ENCODE measurements around the gene RPP30. TPM values are rescaled to one million over a fixed set of nuclear protein-coding genes. Genes with fewer than 3 reads are reported as not detected.

Gene RPP30
- total RNA-seq, 2 experiments from 2014 or later: 103 to 115 TPM

DNA sequence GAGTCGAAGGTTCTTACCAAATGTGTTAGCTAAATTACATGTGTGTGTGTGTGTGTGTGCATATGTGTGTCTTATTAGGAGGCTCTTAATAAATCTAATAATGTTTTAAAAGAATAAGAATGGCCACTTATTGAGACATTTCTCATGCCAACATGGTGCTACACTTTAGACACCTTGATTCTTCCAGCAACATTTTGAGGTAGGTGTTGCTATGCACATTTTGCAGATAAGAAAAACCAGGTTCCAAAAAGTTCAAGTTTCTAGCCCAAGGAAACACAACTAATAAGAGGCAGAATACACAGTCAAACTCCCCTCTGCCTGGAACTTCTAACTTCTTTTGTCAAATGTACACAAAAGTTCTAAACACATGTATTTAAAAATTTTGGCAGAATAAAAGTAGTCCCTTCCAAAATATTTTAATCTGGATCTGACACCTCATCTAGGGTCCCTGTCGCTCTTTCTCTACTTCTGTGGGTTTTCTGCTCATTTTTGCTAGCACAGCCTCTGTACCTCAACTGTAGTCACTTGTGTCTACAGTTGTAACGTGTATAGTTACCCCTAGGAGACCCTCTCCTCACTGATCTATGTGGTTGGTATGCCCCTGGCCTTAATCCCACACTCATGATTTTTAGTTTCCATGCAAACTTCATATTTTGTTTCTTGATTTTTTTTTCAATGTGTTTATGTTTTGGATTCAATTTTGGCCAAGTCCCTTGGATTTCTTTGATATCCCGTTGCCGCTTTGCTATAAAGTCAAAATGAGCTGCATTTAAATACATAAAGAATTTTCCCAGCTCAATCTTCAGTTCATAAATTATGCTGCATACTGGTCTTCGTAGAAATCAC is 44.8 kb downstream of the RPP30 start:
- CTCF ChIA-PET: interaction anchor here (0.7 to 1.9 kb wide), 5 partner anchors 10 to 1629 kb away, joined by 3 to 5 read pairs (median 4); no protein-coding TSS in a partner anchor

DNA sequence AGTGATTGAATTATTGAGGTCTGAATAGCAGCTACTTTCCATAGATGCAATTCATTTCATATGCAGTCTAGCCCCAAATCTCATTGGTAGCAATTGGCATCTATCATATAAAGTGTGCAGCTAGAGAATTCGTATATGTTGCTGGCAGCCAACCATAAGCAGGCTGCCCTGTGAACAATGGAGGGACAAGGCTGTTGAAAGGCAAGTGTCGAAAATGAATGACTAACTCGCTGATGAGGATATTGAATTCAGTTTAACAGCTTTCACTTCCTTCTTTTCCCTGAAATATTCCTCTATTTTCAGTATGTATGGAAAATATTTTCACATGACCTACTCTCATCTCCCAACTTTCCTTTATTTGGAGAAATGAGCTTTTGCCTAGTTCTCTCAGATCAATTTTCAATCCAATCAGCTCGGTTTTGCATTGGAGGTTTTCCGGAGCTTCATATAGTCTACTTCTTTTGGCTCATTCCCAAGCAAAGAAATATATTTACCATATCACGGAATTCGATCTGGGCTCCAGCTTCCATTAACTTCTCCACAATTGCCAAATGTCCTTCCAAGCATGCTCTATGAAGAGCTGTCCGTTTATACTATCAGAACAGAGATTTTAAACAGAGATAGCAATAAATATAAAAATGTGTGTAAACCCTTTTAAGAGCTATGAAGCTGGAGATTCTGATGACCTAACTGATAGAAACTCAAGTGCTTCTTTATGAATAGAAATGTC is 45.6 kb downstream of the RPP30 start:
- intact Hi-C loops (cut with DNase I, micrococcal nuclease): loop anchor here in 1 of 2 experiments (10.0 kb wide), 1 partner anchor 717 kb away; the partner anchor contains the start of gene PPP1R3C
- Mint-ChIP-seq H3K4me3 (no peak overlapping the region), H3K4me1 (no peaks in the 10 kb centered on the region), H3K27me3 (no peaks in the 10 kb centered on the region), H3K27ac (no peak overlapping the region), H3K36me3 (ENCODE audit: low read depth) (no peaks in the 10 kb centered on the region), H3K9me3 (ENCODE audit: low read depth) (no peaks in the 10 kb centered on the region)
- ChIA-PET POLR2A (interaction anchor here (0.6 kb wide), 1 partner anchor 43 kb away, joined by 4 read pairs; no protein-coding TSS in a partner anchor), CTCF (interaction anchor here (0.7 to 1.9 kb wide), 5 partner anchors 9 to 718 kb away, joined by 3 to 4 read pairs (median 4); no protein-coding TSS in a partner anchor)
- DNase-seq: no peak
- ATAC-seq: no peak

More for the DNA sequence above, 44.8 kb downstream of the RPP30 start:
- intact Hi-C loops (cut with DNase I, micrococcal nuclease): loop anchor here in 1 of 2 experiments (10.0 kb wide), 1 partner anchor 718 kb away; the partner anchor contains the start of gene PPP1R3C
- Mint-ChIP-seq H3K4me1 (peaks cover 2% of the 10 kb centered on the region), H3K9me3 (ENCODE audit: low read depth) (no peaks in the 10 kb centered on the region), H3K36me3 (ENCODE audit: low read depth) (no peaks in the 10 kb centered on the region), H3K4me3 (no peak overlapping the region), H3K27me3 (no peaks in the 10 kb centered on the region), H3K27ac (no peak overlapping the region)
- no peak for ATAC-seq
- POLR2A ChIA-PET: no interaction called here
- DNase-seq: no peak

DNA sequence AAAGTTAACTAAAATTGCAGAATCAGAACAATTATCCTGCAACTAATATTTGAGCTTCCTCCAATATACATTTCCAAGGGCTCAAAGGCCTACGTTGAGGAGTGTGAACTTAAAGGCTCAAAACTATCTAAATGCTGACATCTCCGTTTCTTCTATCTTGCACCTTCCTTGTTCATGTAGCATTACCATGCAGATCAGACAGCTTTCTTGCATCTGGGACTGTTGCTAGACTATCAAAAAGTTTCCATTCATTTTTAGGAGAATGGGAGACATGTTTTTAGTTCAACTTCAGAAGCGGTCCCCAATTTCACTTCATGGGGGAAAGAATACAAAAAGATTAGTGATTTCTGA is 46.2 kb downstream of the RPP30 start:
- H3K9me3 Mint-ChIP-seq (ENCODE audit: low read depth): no peaks in the 10 kb centered on the region
- ATAC-seq: no peak
- CTCF ChIA-PET: interaction anchor here (0.9 to 1.9 kb wide), 4 partner anchors 8 to 717 kb away, joined by 3 to 4 read pairs (median 4); no protein-coding TSS in a partner anchor
- H3K27me3 Mint-ChIP-seq: peaks cover 2% of the 10 kb centered on the region
- H3K27ac Mint-ChIP-seq: no peak overlapping the region
- no peaks in the 10 kb centered on the region for H3K4me1 Mint-ChIP-seq
- DNase-seq: no peak
- H3K36me3 Mint-ChIP-seq (ENCODE audit: low read depth): no peaks in the 10 kb centered on the region
- no peak overlapping the region for H3K4me3 Mint-ChIP-seq
- intact Hi-C loops (cut with DNase I, micrococcal nuclease): loop anchor here in 1 of 2 experiments (10.0 kb wide), 1 partner anchor 717 kb away; the partner anchor contains the start of gene PPP1R3C
- POLR2A ChIA-PET: interaction anchor here (0.6 kb wide), 1 partner anchor 43 kb away, joined by 4 read pairs; no protein-coding TSS in a partner anchor

- intact Hi-C loops (cut with DNase I, micrococcal nuclease): loop anchor here in 1 of 2 experiments (10.0 kb wide), 1 partner anchor 715 kb away; the partner anchor contains the start of gene PPP1R3C
- no peak overlapping the region for H3K4me3 Mint-ChIP-seq
- H3K27me3 Mint-ChIP-seq: peaks cover 2% of the 10 kb centered on the region
- POLR2A ChIA-PET: no interaction called here
- no peak overlapping the region for H3K27ac Mint-ChIP-seq
- H3K9me3 Mint-ChIP-seq (ENCODE audit: low read depth): no peaks in the 10 kb centered on the region
- DNase-seq (no peak), ATAC-seq (no peak)
- H3K4me1 Mint-ChIP-seq: no peaks in the 10 kb centered on the region
- no peaks in the 10 kb centered on the region for H3K36me3 Mint-ChIP-seq (ENCODE audit: low read depth)
- CTCF ChIA-PET: interaction anchor here (0.6 to 3.0 kb wide), 5 partner anchors 10 to 753 kb away, joined by 3 to 16 read pairs (median 3); no protein-coding TSS in a partner anchor
Observed at GRCh38 chr10:90919683-90920574, 48.2 kb downstream of the RPP30 start.

DNA sequence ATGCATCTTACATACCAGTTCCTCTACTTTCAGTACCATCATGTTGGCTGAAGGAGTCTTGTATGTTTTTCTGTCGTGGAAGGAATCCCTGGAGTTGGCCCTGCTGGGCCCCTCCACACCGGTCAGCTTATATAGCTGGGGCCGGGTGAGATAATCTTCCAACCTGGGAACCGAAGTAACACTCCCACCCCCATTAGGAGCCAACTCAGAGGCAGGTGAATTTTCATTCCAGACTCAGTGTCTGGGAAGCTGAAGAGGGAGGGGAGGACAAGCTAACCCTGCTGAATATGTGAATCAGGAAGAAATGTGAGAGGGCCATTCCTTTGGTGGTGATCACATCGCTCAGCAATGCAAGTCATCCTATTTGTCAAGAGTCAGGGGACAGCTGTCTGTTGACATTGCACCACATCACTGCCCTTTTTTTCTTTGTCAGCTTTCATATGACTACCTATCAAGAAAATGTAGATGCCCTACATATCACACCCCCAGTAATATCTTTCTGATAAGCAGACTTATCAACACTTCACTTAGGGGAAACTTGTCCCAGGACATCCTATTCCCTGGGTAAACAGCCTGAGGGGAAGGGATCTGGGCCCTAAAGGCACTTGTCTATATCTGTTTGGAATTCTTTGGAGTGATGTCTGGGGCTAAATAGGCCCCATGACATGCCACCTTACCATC is 49.4 kb downstream of the RPP30 start, which contains the start of gene ANKRD1:
TSS of gene ANKRD1 (minus strand) at position 102 of the 681 bp plus-strand sequence. CDS start at position 42, 60 bp downstream.
- intact Hi-C loops (cut with DNase I, micrococcal nuclease): no loop called here
- ATAC-seq: no peak
- DNase-seq: no peak
- Mint-ChIP-seq H3K4me1 (no peaks in the 10 kb centered on the region), H3K36me3 (ENCODE audit: low read depth) (no peaks in the 10 kb centered on the region), H3K27ac (no peak within 1 kb of the TSS), H3K9me3 (ENCODE audit: low read depth) (no peaks in the 10 kb centered on the region), H3K4me3 (no peak within 1 kb of the TSS), H3K27me3 (peaks cover 2% of the 10 kb centered on the region)
- CTCF ChIA-PET: interaction anchor here (0.6 to 3.0 kb wide), 3 partner anchors 8 to 752 kb away, joined by 3 to 16 read pairs (median 3); no protein-coding TSS in a partner anchor
- POLR2A ChIA-PET: interaction anchor here (0.5 kb wide), 1 partner anchor 230 kb away, joined by 3 read pairs; no protein-coding TSS in a partner anchor

GRCh38 chr10:90921906-90922305 is 50.1 kb downstream of the RPP30 start:
- Mint-ChIP-seq H3K4me1 (no peaks in the 10 kb centered on the region), H3K4me3 (no peak overlapping the region), H3K27ac (no peak overlapping the region), H3K9me3 (ENCODE audit: low read depth) (no peaks in the 10 kb centered on the region), H3K36me3 (ENCODE audit: low read depth) (no peaks in the 10 kb centered on the region), H3K27me3 (peaks cover 2% of the 10 kb centered on the region)
- CTCF ChIA-PET: interaction anchor here (1.5 kb wide), 1 partner anchor 9 kb away, joined by 3 read pairs; no protein-coding TSS in a partner anchor
- DNase-seq (no peak), ATAC-seq (no peak)
- intact Hi-C loops (cut with DNase I, micrococcal nuclease): no loop called here
- POLR2A ChIA-PET: no interaction called here

DNA sequence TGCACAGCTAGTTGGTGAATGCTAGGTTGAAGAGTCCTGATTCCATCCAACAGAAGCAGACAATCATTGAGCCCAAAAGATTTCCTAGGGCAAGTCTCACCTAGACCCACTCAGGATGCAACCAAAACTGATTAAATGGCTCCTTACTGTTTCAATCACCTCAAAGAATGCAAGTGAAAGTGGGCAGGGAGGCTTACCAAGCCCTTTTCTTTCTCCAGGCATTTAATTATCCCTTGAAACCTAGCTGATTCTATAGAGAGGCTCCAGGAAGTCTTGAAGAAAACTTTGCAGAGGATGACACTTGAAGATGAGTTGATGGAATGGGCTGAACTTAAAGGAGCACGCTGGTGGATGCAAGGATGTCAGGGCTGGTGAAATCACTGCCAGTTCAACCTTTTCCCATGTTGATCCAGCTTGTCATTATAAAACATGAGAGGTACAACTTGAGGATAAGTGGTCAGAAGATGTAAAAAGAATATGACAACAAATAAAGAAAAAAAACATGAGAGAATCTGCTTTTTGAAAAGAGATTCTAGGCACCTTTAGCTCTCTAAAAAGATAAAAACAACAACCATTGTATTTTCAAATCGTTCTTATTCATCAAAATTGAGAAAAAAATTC is 51.4 kb downstream of the RPP30 start:
- intact Hi-C loops (cut with DNase I, micrococcal nuclease): no loop called here
- DNase-seq (no peak), ATAC-seq (no peak)
- no peaks in the 10 kb centered on the region for H3K4me1 Mint-ChIP-seq
- H3K36me3 Mint-ChIP-seq (ENCODE audit: low read depth): no peaks in the 10 kb centered on the region
- H3K27ac Mint-ChIP-seq: no peak overlapping the region
- H3K4me3 Mint-ChIP-seq: no peak overlapping the region
- no peaks in the 10 kb centered on the region for H3K9me3 Mint-ChIP-seq (ENCODE audit: low read depth)
- CTCF ChIA-PET: interaction anchor here (1.0 to 1.9 kb wide), 5 partner anchors 9 to 328 kb away, joined by 3 to 6 read pairs (median 4); no protein-coding TSS in a partner anchor
- POLR2A ChIA-PET: no interaction called here
- H3K27me3 Mint-ChIP-seq: peaks cover 2% of the 10 kb centered on the region

- ATAC-seq (no peak), DNase-seq (no peak)
- ChIA-PET CTCF (interaction anchor here (0.7 kb wide), 1 partner anchor 117 kb away, joined by 3 read pairs; no protein-coding TSS in a partner anchor), POLR2A (no interaction called here)
- H3K27me3 Mint-ChIP-seq: peaks cover 9% of the 10 kb centered on the region
- intact Hi-C loops (cut with DNase I, micrococcal nuclease): no loop called here
- H3K4me1 Mint-ChIP-seq: no peaks in the 10 kb centered on the region
- H3K36me3 Mint-ChIP-seq (ENCODE audit: low read depth): no peaks in the 10 kb centered on the region
- no peaks in the 10 kb centered on the region for H3K9me3 Mint-ChIP-seq (ENCODE audit: low read depth)
- H3K27ac Mint-ChIP-seq: no peak overlapping the region
- H3K4me3 Mint-ChIP-seq: no peak overlapping the region
Observed at GRCh38 chr10:90924552-90924951, 52.8 kb downstream of the RPP30 start.

- ATAC-seq: no peak
- intact Hi-C loops (cut with DNase I, micrococcal nuclease): no loop called here
- CTCF ChIA-PET: interaction anchor here (1.0 to 1.5 kb wide), 2 partner anchors 8 to 326 kb away, joined by 3 to 4 read pairs; no protein-coding TSS in a partner anchor
- H3K4me1 Mint-ChIP-seq: no peaks in the 10 kb centered on the region
- DNase-seq: no peak
- POLR2A ChIA-PET: no interaction called here
- H3K9me3 Mint-ChIP-seq (ENCODE audit: low read depth): no peaks in the 10 kb centered on the region
- no peak overlapping the region for H3K27ac Mint-ChIP-seq
- no peak overlapping the region for H3K4me3 Mint-ChIP-seq
- peaks cover 12% of the 10 kb centered on the region for H3K27me3 Mint-ChIP-seq
- H3K36me3 Mint-ChIP-seq (ENCODE audit: low read depth): no peaks in the 10 kb centered on the region
Observed at GRCh38 chr10:90925079-90926029, 53.6 kb downstream of the RPP30 start.

All from activated CD4-positive, alpha-beta T cell treated with anti-CD3 and anti-CD28 coated beads for 36 hours (primary cell).